ENCODE results near the gene OR8K3.

Gene OR8K3

GRCh38 chr11:56314844-56315243 is at the start of gene OR8K3:
TSS of gene OR8K3 (plus strand) at chr11:56315144. CDS start at chr11:56318307, 3,163 bp downstream.
- no peaks in the 10 kb centered on the region for H3K9me3 ChIP-seq (ENCODE audit: control insufficient read depth, low read length)
- H3K4me1 ChIP-seq (ENCODE audit: control insufficient read depth, insufficient read depth, low read length): no peaks in the 10 kb centered on the region
- H3K36me3 ChIP-seq (ENCODE audit: control insufficient read depth, insufficient read depth, low read length): no peaks in the 10 kb centered on the region

GRCh38 chr11:56271092-56271491 is 43.9 kb upstream of the OR8K3 start:
- Histone ChIP-seq H3K4me1 (ENCODE audit: control insufficient read depth, insufficient read depth, low read length) (no peaks in the 10 kb centered on the region), H3K27me3 (ENCODE audit: control insufficient read depth, insufficient read depth, low read length) (no peaks in the 10 kb centered on the region), H3K4me3 (ENCODE audit: low read length) (no peak overlapping the region), H3K9ac (ENCODE audit: low read length) (no peak overlapping the region), H3K9me3 (ENCODE audit: control insufficient read depth, low read length) (no peaks in the 10 kb centered on the region), H3K36me3 (ENCODE audit: control insufficient read depth, insufficient read depth, low read length) (no peaks in the 10 kb centered on the region)

More at GRCh38 chr11:56314844-56315243, at the start of gene OR8K3:
- Histone ChIP-seq H3K4me3 (ENCODE audit: low read length) (no peak within 1 kb of the TSS), H3K27me3 (ENCODE audit: control insufficient read depth, insufficient read depth, low read length) (no peaks in the 10 kb centered on the region), H3K9ac (ENCODE audit: low read length) (no peak within 1 kb of the TSS)

GRCh38 chr11:56273854-56274253 is 41.1 kb upstream of the OR8K3 start, which contains the start of gene OR5T1:
TSS of gene OR5T1 (plus strand) at chr11:56274154. CDS start at chr11:56275639, 1,485 bp downstream.
- no peaks in the 10 kb centered on the region for H3K9me3 ChIP-seq (ENCODE audit: control insufficient read depth, low read length)

GRCh38 chr11:56292154-56292553 is 22.8 kb upstream of the OR8K3 start, which contains the start of gene OR8H1:
TSS of gene OR8H1 (minus strand) at chr11:56292254. CDS start at chr11:56291062, 1,192 bp downstream.
- H3K27me3 ChIP-seq (ENCODE audit: control insufficient read depth, insufficient read depth, low read length): no peaks in the 10 kb centered on the region
- no peaks in the 10 kb centered on the region for H3K9me3 ChIP-seq (ENCODE audit: control insufficient read depth, low read length)
- H3K4me1 ChIP-seq (ENCODE audit: control insufficient read depth, insufficient read depth, low read length): no peaks in the 10 kb centered on the region
- H3K4me3 ChIP-seq (ENCODE audit: low read length): no peak within 1 kb of the TSS
- no peak within 1 kb of the TSS for H3K9ac ChIP-seq (ENCODE audit: low read length)
- H3K36me3 ChIP-seq (ENCODE audit: control insufficient read depth, insufficient read depth, low read length): no peaks in the 10 kb centered on the region

More at GRCh38 chr11:56273854-56274253, 41.1 kb upstream of the OR8K3 start, which contains the start of gene OR5T1:
- Histone ChIP-seq H3K27me3 (ENCODE audit: control insufficient read depth, insufficient read depth, low read length) (no peaks in the 10 kb centered on the region), H3K4me3 (ENCODE audit: low read length) (no peak within 1 kb of the TSS), H3K4me1 (ENCODE audit: control insufficient read depth, insufficient read depth, low read length) (no peaks in the 10 kb centered on the region), H3K36me3 (ENCODE audit: control insufficient read depth, insufficient read depth, low read length) (no peaks in the 10 kb centered on the region), H3K9ac (ENCODE audit: low read length) (no peak within 1 kb of the TSS)

- Histone ChIP-seq H3K9me3 (ENCODE audit: control insufficient read depth, low read length) (no peaks in the 10 kb centered on the region), H3K4me3 (ENCODE audit: low read length) (no peak overlapping the region), H3K36me3 (ENCODE audit: control insufficient read depth, insufficient read depth, low read length) (no peaks in the 10 kb centered on the region), H3K27me3 (ENCODE audit: control insufficient read depth, insufficient read depth, low read length) (no peaks in the 10 kb centered on the region), H3K9ac (ENCODE audit: low read length) (no peak overlapping the region), H3K4me1 (ENCODE audit: control insufficient read depth, insufficient read depth, low read length) (no peaks in the 10 kb centered on the region)
Observed at GRCh38 chr11:56296898-56297297, 18.0 kb upstream of the OR8K3 start.

GRCh38 chr11:56307836-56308235 is 7.1 kb upstream of the OR8K3 start:
- Histone ChIP-seq H3K9ac (ENCODE audit: low read length) (no peak overlapping the region), H3K36me3 (ENCODE audit: control insufficient read depth, insufficient read depth, low read length) (no peaks in the 10 kb centered on the region), H3K4me1 (ENCODE audit: control insufficient read depth, insufficient read depth, low read length) (no peaks in the 10 kb centered on the region), H3K27me3 (ENCODE audit: control insufficient read depth, insufficient read depth, low read length) (no peaks in the 10 kb centered on the region), H3K4me3 (ENCODE audit: low read length) (no peak overlapping the region), H3K9me3 (ENCODE audit: control insufficient read depth, low read length) (no peaks in the 10 kb centered on the region)

DNA sequence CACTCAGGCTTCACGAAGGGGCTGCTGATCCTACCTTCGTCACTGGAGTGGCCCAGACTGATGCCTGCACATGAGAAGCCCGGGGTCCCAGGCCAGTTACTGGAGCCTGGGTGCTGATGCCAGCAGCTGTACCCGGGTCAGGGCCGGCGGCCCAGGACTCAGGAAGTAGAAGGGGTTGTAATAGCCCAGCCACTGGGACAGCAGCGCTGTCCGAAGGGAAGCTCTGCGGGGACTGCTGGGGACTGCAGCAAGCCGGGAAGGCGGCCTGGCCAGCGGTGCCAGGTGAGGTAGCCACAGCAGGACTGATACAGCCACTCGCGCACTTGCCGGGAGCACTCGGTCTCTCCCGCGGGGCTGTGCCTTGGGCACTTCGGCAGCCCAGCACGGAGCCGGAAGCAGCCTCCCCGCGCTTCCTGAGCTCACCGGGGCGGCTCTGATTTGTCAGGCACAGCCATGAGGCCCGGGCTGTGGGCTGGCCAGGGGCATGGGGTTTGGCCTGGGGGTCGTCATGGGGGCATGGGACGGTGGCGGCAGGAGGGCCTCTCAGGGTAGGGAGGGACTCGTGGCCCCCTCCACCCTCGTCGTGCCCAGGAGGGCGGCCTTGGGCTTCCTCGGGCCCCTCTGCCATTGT is 17.0 kb downstream of the OR8K3 start:
- Histone ChIP-seq H3K9ac (ENCODE audit: low read length) (no peak overlapping the region), H3K36me3 (ENCODE audit: control insufficient read depth, insufficient read depth, low read length) (no peaks in the 10 kb centered on the region), H3K9me3 (ENCODE audit: control insufficient read depth, low read length) (no peaks in the 10 kb centered on the region), H3K4me1 (ENCODE audit: control insufficient read depth, insufficient read depth, low read length) (no peaks in the 10 kb centered on the region), H3K27me3 (ENCODE audit: control insufficient read depth, insufficient read depth, low read length) (no peaks in the 10 kb centered on the region), H3K4me3 (ENCODE audit: low read length) (no peak overlapping the region)

- no peaks in the 10 kb centered on the region for H3K9me3 ChIP-seq (ENCODE audit: control insufficient read depth, low read length)
- H3K4me3 ChIP-seq (ENCODE audit: low read length): no peak overlapping the region
- H3K27me3 ChIP-seq (ENCODE audit: control insufficient read depth, insufficient read depth, low read length): no peaks in the 10 kb centered on the region
- no peaks in the 10 kb centered on the region for H3K4me1 ChIP-seq (ENCODE audit: control insufficient read depth, insufficient read depth, low read length)
- no peaks in the 10 kb centered on the region for H3K36me3 ChIP-seq (ENCODE audit: control insufficient read depth, insufficient read depth, low read length)
- H3K9ac ChIP-seq (ENCODE audit: low read length): no peak overlapping the region
Observed at GRCh38 chr11:56333156-56333555, 18.2 kb downstream of the OR8K3 start.

- Histone ChIP-seq H3K9ac (ENCODE audit: low read length) (no peak overlapping the region), H3K9me3 (ENCODE audit: control insufficient read depth, low read length) (no peaks in the 10 kb centered on the region), H3K4me3 (ENCODE audit: low read length) (no peak overlapping the region), H3K27me3 (ENCODE audit: control insufficient read depth, insufficient read depth, low read length) (no peaks in the 10 kb centered on the region), H3K4me1 (ENCODE audit: control insufficient read depth, insufficient read depth, low read length) (no peaks in the 10 kb centered on the region), H3K36me3 (ENCODE audit: control insufficient read depth, insufficient read depth, low read length) (no peaks in the 10 kb centered on the region)
Observed at GRCh38 chr11:56340289-56340688, 25.3 kb downstream of the OR8K3 start.

GRCh38 chr11:56345739-56346138 is 30.8 kb downstream of the OR8K3 start, which contains the start of gene OR8K1:
TSS of gene OR8K1 (plus strand) at chr11:56346039. CDS start at chr11:56346039, 0 bp downstream.
- H3K9ac ChIP-seq (ENCODE audit: low read length): no peak within 1 kb of the TSS
- H3K9me3 ChIP-seq (ENCODE audit: control insufficient read depth, low read length): no peaks in the 10 kb centered on the region
- no peaks in the 10 kb centered on the region for H3K36me3 ChIP-seq (ENCODE audit: control insufficient read depth, insufficient read depth, low read length)
- H3K4me3 ChIP-seq (ENCODE audit: low read length): no peak within 1 kb of the TSS
- no peaks in the 10 kb centered on the region for H3K4me1 ChIP-seq (ENCODE audit: control insufficient read depth, insufficient read depth, low read length)
- H3K27me3 ChIP-seq (ENCODE audit: control insufficient read depth, insufficient read depth, low read length): no peaks in the 10 kb centered on the region

DNA sequence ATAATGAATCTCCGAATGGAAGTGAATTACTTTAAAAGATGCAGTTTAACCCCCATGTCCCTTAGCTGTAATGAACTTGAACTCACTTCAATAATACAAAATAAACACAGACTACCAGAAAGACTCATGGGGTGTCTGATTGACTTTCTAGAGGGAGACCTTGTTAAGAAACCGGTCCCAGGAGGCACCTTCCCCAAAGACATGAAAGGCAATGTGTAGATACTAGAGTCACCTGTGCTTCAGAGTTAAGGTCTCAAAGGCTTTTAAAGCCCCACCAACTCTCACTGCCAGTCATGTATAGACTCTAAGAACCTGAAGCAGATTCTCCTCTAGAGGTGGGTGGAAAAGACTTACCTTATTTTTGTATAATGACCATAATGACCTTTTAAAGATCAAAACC is 39.0 kb downstream of the OR8K3 start, which contains the start of gene OR8J1:
Gene OR8J1, plus strand, starts transcription at position 301 of the 400 bp plus-strand sequence. CDS start 5,956 bp downstream, outside the sequence.
- Histone ChIP-seq H3K9me3 (ENCODE audit: control insufficient read depth, low read length) (no peaks in the 10 kb centered on the region), H3K4me1 (ENCODE audit: control insufficient read depth, insufficient read depth, low read length) (no peaks in the 10 kb centered on the region), H3K36me3 (ENCODE audit: control insufficient read depth, insufficient read depth, low read length) (no peaks in the 10 kb centered on the region), H3K27me3 (ENCODE audit: control insufficient read depth, insufficient read depth, low read length) (no peaks in the 10 kb centered on the region), H3K4me3 (ENCODE audit: low read length) (no peak within 1 kb of the TSS), H3K9ac (ENCODE audit: low read length) (no peak within 1 kb of the TSS)

Data from mucosa of stomach (tissue), 1 donor.